Stimulated activated CD8-positive, alpha-beta memory T cell treated with anti-CD3 and anti-CD28 coated beads, Interleukin-15, amount 100 ng/mL, for 48 hours (primary cell): ENCODE measurements around the gene GAST.
"Not testable (repeated sequence)": the region's sequence is repeated elsewhere in the genome, so short reads cannot be mapped to it uniquely, and the experiment has no call there.

Experiments used
- DNase-seq, 2 donors: peaks; one replicate each; pipeline ENCODE4 v3.0.0-alpha.2; 2020; ENCODE audit warnings: low read depth in 2 of 2

Gene GAST, protein sequence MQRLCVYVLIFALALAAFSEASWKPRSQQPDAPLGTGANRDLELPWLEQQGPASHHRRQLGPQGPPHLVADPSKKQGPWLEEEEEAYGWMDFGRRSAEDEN

DNA sequence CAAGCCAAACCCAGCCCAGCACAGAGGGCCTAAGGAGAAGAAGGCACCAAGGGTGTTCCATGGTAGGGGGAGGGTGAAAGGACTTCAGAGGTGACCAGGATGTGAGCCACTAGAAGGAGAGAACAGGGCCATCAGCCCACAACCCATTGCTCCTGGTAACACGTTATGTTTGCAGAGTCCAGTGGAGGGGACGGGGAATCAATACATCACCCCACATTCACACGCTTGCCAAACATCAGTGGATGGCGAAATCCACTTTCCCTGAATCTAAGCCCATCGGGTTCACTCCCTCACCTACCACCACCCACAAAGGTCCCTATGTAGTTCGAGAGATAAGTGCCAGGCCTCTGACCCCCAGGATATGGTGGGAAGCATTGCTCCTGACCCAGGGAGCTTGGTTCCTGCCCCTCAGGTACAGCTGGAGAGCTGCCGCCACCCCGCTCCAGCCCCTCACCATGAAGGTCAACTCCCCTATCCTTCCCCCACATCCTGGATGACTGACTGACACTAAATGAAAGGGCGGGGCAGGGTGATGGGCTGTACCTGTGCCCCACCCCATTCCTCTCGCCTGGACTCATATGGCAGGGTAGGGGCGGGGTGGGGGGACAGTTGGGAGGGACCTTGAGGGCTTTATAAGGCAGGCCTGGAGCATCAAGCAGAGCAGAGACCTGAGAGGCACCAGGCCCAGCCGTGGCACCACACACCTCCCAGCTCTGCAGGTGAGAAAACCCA, at the start of gene GAST:
GAST (plus strand) TSS at position 663 of the 732 bp plus-strand sequence. CDS start 3,106 bp downstream, outside the sequence.
- DNase-seq: no peak

DNA sequence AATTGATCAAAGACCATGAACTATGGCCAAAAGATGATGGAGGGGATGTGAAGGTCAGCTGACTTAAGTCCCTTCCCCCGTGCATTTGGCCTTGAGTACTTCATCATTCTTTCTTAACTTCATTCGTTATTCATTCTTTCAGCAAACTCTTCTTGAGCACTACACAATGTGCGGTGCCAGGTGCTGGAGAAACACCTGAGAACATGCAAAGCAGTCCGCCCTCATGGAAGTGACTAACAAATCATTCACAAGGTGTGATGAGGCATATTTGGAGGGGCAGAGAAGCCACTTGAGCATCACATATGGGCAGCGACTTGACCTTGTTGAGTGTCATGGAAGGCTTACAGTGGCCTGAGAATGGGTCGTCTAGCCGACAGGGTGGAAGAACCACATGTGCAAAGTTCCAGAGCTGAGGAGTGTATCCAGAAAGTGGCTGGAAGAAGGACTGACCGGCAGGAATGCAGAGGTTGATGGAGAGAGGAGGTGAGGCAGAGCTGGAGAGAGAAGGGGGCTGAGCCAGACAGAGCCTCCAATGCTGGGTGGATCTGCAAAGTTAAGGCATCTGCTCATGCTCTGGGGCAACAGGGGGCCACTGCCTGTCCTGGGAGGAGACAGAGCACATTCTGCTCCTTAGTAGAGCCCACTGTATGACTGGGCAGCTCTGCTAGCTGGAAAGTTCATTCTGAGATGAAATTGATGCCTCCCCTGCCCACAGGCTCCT, 48.5 kb upstream of the GAST start:
- no peak for DNase-seq

DNA sequence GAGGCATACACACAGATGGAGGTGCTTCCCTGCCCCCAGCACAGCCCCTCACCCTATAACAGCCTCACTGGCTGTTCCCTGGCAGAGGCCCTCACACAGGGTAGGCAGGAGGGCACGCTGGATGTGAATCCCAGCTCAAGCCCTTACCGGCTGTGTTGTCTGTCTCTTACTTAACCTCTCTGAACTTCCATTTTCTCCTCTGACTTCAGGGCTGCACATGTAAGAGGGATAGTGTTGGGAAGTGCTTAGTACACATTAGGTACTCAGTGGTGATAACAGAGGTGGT, 48.0 kb upstream of the GAST start:
- no peak for DNase-seq

DNA sequence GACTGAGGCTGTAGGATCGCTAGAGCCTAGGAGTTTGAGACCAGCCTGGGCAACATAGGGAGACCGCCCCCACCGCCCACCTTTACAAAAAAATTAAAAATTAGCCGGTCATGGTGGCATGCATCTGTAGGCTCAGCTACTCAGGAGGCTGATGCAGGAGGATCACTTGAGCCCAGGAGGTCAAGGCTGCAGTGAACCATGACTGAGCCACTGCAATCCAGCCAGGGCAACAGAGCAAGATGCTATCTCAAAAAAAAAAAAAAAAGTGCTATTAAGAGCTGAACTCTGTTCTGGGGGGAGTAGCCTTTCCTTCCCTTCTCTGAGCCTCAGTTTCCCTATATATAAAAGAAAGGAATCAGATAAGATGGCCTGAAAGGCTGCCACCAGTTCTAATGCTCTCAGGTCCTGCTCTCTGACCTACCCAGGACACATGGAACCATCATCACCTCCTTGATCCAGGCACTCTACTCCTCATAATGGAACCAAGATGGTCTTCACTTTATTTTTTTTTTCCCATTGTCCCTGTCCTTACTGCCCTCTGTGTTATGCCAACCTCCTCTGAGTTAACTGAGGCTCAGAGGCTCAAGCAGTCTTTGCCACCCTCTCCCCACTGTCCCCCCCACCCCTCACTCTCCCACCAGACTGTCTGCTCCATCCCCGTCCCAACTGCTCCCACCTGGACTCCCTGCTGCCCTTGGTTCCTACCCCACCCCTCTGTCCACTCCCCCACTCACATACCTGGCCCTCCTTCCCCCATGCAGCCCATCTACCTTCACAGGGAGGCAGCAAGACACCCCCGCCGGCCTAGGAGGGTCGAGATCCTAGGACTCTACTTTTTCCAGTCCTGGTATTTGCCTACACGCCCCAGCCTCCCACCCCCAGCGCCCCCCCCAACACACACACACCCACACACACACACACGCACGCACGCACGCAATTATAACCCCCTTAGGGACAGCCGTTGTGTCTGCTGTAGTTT, 47.3 kb upstream of the GAST start:
- DNase-seq: no peak

DNA sequence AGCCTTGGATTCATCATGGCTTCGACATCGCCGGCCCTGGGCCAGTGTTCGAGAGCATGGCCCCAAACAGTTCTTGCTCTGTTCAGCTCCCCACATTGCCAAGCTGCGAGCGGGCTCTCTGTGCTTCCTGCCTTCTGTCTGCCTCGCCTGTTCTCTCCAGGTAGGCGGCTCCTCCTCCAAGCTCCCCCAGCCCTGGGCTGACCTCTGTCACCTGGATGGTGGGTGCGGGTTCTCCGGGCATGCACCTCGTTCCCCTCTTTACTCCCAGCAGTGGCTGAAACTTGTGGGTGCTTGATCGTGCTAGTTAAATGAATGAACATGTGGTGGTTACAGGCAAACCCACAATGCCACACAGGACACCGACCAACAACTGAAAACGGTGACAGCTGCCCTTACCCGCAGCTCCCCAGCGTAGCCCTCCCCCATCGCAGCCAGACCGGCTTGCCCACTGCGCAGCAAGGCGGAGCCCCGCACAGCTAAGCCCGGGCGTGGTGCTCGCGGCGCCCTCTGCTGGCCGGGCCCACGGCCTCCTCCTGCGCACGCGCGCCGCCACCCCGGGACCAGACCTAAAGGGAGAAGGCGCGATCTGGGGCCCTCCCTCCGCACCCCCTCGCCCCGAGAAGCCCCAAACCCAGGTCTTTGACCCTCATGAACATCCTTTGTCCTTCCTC, 46.4 kb upstream of the GAST start:
- peak; percentile 84 to 90 for DNase-seq

DNA sequence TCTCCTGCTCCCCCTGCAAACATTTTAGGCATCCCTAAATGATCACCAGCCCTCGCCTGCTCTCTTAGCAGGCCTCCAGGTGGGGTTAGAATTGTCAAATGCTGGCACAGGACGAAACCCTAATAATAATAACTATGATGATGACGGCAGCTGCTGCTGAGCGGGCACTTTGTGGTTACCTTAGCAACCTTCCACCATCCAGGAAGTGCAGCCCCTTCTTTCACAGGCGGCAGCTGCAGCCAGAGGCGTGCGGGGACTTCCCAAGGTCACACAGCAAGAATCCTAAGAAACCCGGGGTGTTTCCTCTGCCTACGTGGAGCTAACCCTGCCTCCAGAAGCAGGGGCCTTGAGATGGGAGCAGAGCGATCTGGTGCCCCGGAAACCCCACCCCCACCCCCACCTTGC, 45.9 kb upstream of the GAST start:
- DNase-seq: peak; percentile 55 to 70

DNA sequence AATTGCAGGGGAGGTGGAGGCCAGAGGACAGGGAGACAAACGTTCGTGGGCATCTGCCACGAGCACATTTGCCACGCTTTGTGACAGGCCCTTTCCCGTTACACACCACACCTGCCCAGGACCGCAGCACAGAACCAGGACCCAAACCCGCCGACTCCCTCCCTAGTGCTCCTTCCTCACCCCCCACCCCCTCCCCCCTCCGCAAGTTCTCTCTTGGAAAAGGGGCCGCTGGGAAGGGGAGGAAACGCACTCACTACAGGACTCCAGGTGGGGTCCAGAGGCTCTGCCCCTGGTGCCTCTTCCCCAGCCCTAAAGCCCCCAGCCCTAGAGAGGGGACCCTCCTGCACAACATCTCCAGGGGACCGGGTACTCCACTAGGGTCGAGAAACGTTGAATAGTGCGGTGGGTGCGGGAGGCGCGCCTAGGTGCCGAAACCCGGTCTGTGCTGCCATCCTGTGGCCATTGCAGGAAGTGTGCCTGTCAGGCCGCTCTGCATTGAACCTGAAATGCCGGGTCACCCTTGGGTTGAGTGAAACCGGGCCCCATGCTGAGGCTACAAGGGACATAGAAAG, 45.3 kb upstream of the GAST start:
- peak; percentile 71 to 77 for DNase-seq

DNA sequence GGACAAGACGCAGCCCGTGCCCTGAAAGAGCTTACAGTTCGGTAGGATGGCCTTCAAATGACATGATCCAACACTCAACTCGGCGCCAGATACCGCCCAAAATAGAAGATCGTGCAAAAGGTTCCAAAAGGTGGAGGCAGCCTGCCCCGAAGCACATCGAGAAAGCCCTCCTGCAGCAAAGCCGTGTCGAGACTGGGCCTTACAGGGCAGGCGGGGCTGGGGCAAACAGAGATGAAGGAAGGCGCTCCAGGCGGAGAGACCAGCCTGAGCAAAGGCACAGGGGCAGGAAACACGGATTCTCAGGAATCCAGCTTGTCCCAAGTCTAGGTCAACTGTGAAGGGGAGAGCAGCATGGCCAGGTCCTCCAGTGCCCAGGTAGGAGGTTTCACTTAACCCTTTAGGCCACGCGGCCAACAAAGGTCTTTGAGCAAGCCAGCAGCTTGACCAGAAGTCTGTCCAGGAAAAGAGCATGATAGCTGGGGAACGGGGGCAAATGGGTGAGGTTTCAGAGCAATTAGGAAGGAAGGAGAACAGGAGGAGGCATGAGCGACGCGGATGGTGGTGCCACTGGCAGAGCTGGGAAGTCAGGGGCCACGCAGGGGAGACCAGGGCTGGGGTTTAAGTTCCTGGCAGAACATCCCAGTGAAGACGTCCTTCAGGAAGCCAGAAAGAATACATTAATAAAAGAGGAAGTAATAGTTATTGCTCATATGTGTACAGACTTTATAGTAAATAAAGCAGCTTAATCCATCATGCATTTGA, 44.7 kb upstream of the GAST start:
- DNase-seq: no peak

DNA sequence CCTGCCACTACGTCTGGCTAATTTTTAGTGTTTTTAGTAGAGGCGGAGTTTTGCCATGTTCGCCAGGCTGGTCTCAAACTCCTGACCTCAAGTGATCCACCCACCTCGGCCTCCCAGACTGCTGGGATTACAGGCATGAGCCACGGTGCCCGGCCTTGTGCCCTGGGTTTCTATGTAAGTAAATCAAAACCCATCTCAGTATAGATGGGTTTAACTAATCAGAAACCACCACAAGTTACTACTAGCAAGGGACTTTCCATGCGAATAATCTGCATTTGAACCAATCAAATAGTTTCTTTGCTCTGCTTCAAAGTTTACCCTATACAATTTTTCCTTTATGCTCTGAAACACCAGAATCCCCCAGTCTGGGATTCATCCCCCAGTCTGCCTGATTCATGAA, 40.0 kb upstream of the GAST start:
- peak in 1 of 2 donors; percentile 22 for DNase-seq

DNA sequence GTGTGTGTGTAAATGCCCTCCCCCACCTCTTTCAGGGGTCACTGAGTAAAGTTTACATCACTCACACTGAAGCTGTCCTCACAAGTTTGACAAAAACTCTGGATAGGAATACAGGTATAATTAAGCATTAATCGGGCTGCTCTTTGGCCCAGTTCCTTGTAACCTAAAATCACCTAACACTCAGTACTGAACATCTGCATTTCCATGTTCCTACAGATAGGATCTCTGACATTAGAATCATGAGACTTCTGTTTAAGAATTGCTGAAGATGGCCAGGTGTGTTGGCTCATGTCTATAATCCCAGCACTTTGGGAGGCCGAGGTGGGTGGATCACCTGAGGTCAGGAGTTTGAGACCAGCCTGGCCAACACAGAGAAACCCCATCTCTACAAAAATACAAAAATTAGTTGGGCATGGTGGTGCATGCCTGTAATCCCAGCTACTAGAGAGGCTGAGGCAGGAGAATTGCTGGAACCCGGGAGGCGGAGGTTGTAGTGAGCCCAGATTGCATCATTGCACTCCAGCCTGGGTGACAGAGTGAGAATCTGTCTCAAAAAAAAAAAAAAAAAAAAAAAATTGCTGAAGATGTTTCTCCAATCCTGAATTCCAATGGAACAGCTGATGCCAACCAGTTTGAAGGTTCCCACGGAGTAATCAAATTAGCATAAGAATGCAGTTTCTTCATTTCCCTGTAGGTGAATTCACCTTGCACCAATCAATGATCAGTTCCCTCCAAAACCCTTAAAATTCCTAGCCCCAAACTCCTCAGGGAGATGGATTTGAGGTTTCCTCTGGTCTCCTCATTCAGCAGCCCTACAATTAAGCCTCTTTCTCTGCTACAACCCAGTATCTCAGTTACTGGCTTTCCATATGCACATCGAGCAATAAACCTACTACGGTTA, 36.7 kb upstream of the GAST start:
- DNase-seq: not testable (repeated sequence)

DNA sequence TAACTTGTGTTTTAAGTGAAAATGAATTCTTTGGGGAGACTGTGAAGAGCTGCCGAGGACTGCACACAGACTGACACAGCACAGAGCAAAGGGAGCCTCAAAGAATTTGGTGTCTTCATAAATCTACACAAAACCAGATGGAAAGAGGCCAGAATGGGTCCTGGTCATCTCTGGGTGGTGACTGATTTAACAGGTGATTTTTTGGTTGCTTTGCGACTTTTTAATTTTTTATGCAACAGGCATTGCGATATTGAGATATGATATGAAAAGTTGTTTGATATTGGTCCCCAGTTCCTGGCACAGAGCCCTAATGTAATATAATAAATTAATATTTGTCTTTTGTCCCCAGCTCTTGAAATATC, 36.1 kb upstream of the GAST start:
- no peak for DNase-seq

DNA sequence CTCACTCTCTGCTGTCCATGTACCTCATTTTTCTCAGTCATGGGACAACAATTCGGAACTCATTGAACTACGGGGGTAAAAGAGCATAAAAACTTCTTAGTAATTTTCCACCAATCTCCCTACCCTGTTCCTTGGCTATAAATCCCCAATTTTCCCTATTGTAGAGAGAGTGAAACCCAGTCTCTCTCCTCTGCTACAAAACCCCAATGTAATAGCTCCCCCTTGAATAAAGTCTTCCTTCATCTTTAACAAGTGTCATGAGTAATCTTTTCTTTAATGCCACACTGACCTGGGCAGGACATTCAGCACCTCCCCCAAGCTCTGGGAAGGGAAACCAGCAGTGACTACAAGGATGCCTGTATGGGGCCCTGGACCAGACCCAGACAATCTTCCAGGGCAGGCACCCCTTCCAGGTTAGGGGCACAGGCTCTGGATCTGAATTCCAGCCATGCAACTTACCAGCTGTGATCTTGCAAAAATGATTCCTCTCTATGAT, 33.7 kb upstream of the GAST start:
- no peak for DNase-seq

DNA sequence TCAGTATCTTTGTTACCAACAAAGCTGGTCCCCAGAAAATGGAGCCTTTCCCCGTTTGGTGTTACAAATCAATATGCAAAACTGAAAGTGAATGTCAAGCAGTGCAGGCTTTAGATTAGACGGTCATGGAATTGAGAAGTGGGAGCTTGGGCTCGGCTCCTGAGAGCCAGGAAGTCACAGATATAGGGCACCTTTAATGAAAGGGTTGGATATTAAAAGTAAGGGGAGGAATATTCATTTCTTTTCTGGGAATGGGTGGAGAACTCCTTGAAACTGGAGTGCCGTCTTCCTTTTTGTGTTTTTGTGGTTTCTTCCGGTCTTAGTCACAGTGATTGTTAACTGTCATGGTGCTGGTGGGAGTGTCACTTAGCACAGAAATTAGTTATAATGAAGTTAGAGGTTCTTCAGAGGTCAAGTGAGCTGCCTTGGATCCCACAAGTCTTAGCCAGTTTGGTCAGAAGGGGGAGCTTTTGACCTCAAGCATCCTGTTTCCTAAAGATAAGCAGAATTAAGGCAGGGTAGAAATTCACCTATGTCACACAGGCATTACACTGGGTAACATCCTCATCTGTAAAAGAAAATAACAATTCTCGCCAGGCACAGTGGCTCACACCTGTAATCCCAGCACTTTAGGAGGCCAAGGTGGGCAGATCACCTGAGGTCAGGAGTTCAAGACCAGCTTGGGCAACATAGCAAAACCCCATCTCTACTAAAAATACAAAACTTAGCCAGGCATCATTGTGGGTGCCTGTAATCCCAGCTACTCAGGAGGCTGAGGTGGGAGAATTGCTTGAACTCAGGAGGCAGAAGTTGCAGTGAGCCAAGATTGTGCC, 33.0 kb upstream of the GAST start:
- peak; percentile 45 to 61 for DNase-seq

DNA sequence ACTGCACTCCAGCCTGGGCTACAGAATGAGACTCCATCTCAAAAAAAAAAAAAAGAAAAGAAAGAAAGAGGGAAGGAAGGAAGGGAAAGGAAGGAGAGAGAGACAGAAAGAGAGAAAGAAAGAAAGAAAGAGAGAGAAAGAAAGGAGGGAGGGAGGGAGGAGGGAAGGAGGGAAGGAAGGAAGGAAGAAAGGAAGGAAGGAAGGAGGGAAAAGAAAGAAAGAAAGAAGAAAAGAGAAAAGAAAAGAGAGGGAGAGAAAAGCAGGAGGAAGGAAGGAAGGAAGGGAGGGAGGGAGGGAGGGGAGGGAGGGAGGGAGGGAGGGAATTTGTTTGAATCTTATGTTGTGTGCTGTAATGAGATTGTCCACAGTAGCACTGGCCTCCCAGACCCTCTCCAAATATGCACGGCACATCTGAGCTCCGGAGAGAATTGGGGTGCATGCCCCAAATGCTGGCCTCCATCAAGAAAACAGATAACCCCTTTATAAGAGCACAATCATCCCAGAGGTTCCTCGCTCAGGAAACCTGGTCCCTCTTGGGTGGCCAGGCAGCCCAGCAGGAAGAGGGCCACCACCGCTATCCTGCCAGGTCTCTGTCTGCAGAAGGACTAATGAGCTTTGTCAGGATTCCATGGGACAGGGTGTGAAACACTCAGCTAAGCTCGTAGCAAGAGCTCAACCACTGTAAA, 32.2 kb upstream of the GAST start:
- no peak for DNase-seq

DNA sequence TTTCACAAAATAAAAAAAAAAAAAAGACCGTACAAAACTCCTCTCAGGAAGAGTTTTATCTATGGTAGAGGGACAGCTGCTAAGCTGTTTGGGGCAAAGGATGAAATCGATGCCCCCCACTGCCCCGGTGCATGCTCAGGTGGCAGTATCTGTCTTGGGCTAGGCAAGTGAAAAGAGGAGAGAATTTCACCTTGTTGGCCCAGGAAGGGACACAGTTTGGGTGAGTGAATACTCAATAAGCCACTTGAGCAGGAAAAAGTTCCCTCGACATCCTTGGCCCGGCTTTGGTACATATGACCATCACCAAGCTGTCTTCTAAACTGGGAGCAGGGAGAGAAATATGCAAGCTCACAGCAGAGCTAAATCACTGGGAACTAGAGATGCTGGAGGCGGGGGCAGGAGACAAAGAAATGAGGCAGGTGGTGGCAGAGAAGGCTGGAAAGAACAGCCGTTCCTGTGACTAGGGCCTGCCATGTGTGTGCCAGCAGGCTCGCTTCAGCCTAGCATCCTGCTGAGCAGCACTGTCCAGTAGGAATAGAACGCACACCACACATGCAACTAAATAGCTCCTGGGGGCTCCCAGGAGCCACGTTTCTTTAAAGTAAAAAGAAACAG, 31.6 kb upstream of the GAST start:
- DNase-seq: no peak

DNA sequence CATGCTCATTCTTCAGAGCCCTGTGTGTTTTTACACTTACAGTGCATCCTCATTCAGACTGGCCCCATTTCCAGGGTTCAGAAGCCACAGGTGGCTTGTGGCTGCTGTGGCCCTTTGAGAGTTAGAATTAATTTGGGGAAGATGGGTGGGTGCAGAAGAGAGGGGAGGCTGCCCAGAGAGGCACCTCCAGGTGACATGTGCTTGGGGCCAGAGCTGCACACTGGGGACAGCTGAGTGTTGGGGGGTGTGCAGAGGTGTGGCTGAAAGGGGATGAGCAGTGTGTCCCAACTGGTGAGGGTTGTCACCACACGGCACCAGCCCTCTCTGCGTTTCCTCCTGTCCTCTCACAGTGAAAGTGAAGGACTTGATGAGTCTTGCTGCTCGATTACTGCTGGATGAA, 30.4 kb upstream of the GAST start:
- no peak for DNase-seq

DNA sequence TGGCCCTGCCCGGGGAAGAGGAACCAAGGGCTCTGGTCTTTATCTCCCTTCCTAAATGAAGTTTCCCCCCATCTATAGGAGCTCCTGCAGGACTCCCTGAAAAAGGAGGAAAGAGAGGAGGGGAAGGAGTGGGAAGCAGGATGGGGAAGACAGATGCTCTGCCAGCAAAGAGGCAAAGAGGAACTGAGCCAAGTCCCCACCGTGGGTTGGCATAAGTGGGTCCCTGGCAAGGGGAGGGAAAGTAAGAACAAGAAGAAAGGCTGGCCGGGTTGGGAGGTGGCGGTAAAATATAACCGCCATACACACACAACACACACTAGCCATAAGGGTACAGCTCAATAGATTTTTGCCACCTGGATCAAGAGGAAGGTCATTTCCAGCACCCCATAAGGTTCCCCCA, 29.5 kb upstream of the GAST start:
- no peak for DNase-seq
